Lung (tissue), 12 donors: ENCODE results near the gene PIEZO1. TPM values are rescaled to one million over a fixed set of nuclear protein-coding genes. Genes with fewer than 3 reads are reported as not detected.

Experiments
- ATAC-seq: fragments of 200-7000 bp; cut with Tn5 transposase; one replicate; pipeline ENCODE4 v1.9.1; 2020; ENCODE audit warnings: moderate number of reproducible peaks; ENCODE audit not compliant: insufficient read depth, low FRiP score
- DNase-seq, 3 donors: peaks; one replicate each; pipeline ENCODE4 v3.0.0-alpha.2; 2013 to 2017
- H3K27ac ChIP-seq, 2 donors: one replicate each; pipeline ENCODE4 v1.5.1; 2013; ENCODE audit warnings: mild to moderate bottlenecking in 2 of 2, moderate library complexity in 2 of 2, control low read depth in 1 of 2, inconsistent platforms in 1 of 2, low read depth in 1 of 2, low read length in 1 of 2
- H3K27me3 ChIP-seq, 3 donors: one replicate each; pipeline ENCODE4 v1.5.1; 2013; ENCODE audit warnings: low read length in 2 of 3; ENCODE audit not compliant: control insufficient read depth in 3 of 3, insufficient read depth in 3 of 3
- H3K36me3 ChIP-seq, 4 donors: one replicate each; pipeline ENCODE4 v1.5.1; 2013; ENCODE audit warnings: low read length in 4 of 4, mild to moderate bottlenecking in 1 of 4, moderate library complexity in 1 of 4; ENCODE audit not compliant: control insufficient read depth in 4 of 4, insufficient read depth in 4 of 4
- H3K4me1 ChIP-seq, 5 donors: one replicate each; pipeline ENCODE4 v1.5.1; 2013; ENCODE audit warnings: low read length in 5 of 5, mild to moderate bottlenecking in 2 of 5, moderate library complexity in 1 of 5; ENCODE audit not compliant: control insufficient read depth in 5 of 5, insufficient read depth in 5 of 5
- H3K4me3 ChIP-seq: one replicate; pipeline ENCODE4 v1.5.1; 2013; ENCODE audit warnings: mild to moderate bottlenecking, control low read depth, moderate library complexity
- H3K9ac ChIP-seq, 2 donors: one replicate each; pipeline ENCODE4 v1.5.1; 2013; ENCODE audit warnings: low read length in 2 of 2, control low read depth in 1 of 2; ENCODE audit not compliant: insufficient read depth in 1 of 2
- H3K9me3 ChIP-seq, 4 donors: one replicate each; pipeline ENCODE4 v1.5.1; 2013; ENCODE audit warnings: low read length in 3 of 4, mild to moderate bottlenecking in 1 of 4, moderate library complexity in 1 of 4; ENCODE audit not compliant: control insufficient read depth in 4 of 4, insufficient read depth in 3 of 4
- WGBS, 2 donors: extraction: QIAGEN DNeasy Blood & Tissue Kit; methylation state at CpG; one replicate each; pipeline ENCODE4 v1.1.7; 2013; 5-methylcytosine and 5-hydroxymethylcytosine counted together
- polyA plus RNA-seq, 2 donors: library from polyadenylated mRNA; stranded (reverse); fragments of 200-250 nt; gene quantifications; one replicate each; pipeline ENCODE4 v1.2.1, GENCODE V29; 2013
- total RNA-seq, 2 donors: library from RNA; depleted of rRNA in 1 of 2; stranded (reverse); fragments of >200 nt in 1 of 2; gene quantifications; one replicate each; pipeline ENCODE4 v1.2.1, GENCODE V29; 2014 to 2021
- TF ChIP-seq, protein P1 (sequence below): IDR thresholded peaks from 2 replicates; pipeline ENCODE4 v1.5.1; 2012; ENCODE audit warnings: mild to moderate bottlenecking; ENCODE audit errors: control extremely low read depth, extremely low read depth
- donor health status: control.
- donor health status: control.
- donor health status: Bipolar disorder and iron deficiency.
- donor health status: healthy.
- donor health status: DM: yes; HTN: yes; CAD: no.

Gene PIEZO1
- total and polyA plus RNA-seq, 4 donors, result 113 to 207 (median 190) TPM

DNA sequence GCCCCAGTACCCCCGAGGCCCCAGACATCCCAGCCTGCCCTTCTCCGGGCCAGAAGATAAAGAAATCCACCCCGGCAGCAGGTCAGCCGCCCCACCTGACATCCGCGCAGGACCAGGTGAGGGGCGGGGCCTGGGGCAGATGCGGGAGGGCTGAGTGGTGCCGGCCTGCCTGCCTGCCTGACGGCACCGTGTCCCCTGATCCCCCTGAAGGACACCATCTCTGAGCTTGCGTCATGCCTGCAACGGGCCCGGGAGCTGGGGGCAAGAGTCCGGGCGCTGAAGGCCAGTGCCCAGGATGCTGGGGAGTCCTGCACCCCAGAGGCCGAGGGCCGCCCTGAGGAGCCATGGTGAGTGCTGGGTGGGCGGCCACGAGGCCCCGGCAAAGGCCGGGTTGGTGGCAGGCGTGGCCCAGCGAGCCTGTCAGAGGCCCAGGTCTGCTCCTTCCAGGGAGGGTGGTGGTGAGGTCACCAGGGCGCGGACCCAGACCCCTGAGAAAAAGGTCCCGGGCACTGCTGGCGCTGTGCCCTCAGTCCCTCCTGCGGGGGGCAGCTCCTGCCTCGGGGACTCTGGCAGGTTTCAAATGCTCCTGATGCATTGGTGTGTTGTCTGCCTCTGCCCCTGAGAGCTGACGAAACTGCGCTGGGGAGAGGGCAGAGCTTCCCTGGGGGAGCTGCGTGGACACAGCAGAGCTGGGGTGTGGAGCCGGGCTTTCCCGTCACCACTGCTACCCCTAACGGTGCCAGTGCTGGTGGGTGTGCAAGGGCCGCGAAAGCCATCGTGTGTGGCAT lies 19.7 kb upstream of the PIEZO1 start:
- no peaks in the 10 kb centered on the region for H3K27me3 ChIP-seq
- peaks cover 0 to 18% (median 0%) of the 10 kb centered on the region in 5 donors for H3K4me1 ChIP-seq
- TF ChIP-seq, protein P1, sequence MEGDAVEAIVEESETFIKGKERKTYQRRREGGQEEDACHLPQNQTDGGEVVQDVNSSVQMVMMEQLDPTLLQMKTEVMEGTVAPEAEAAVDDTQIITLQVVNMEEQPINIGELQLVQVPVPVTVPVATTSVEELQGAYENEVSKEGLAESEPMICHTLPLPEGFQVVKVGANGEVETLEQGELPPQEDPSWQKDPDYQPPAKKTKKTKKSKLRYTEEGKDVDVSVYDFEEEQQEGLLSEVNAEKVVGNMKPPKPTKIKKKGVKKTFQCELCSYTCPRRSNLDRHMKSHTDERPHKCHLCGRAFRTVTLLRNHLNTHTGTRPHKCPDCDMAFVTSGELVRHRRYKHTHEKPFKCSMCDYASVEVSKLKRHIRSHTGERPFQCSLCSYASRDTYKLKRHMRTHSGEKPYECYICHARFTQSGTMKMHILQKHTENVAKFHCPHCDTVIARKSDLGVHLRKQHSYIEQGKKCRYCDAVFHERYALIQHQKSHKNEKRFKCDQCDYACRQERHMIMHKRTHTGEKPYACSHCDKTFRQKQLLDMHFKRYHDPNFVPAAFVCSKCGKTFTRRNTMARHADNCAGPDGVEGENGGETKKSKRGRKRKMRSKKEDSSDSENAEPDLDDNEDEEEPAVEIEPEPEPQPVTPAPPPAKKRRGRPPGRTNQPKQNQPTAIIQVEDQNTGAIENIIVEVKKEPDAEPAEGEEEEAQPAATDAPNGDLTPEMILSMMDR, result no peak
- H3K9me3 ChIP-seq, result no peaks in the 10 kb centered on the region
- H3K4me3 ChIP-seq, result no peak overlapping the region
- H3K27ac ChIP-seq, result no peak overlapping the region
- 31% methylated on average over 35 to 39 of the region's 39 CpGs for WGBS, 2 donors
- H3K36me3 ChIP-seq, result peaks cover 0 to 12% (median 8%) of the 10 kb centered on the region in 4 donors
- ATAC-seq, result no peak
- H3K9ac ChIP-seq, result no peak overlapping the region
- DNase-seq, result no peak

DNA sequence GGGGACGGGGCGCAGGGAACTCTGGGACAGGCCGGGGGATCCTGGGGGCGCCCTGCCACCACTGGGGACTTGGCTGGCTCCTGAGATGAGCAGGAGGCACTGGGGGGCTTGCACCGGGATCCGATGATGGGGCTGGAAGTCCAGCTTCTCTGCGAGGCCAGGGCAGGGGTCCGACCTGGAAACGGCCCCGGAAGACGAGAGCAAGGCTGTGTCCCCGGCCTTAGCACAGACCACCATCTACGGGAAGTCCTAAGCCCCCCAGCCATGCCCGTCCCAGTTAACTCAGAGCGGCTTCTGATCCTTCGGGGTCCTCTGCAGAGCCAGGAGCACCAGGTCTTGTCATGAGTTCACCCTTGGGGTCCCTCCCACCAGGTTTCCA lies 19.1 kb upstream of the PIEZO1 start:
- TF ChIP-seq, protein P1, result no peak
- DNase-seq, result no peak
- H3K36me3 ChIP-seq, result peaks cover 0 to 7% (median 5%) of the 10 kb centered on the region in 4 donors
- WGBS, 2 donors, result 2 to 5% methylated on average over 10 to 16 of the region's 16 CpGs
- no peak overlapping the region for H3K9ac ChIP-seq
- H3K4me3 ChIP-seq, result no peak overlapping the region
- no peak for ATAC-seq
- no peaks in the 10 kb centered on the region for H3K9me3 ChIP-seq
- no peak overlapping the region for H3K27ac ChIP-seq
- H3K27me3 ChIP-seq, result no peaks in the 10 kb centered on the region
- H3K4me1 ChIP-seq, result peaks cover 0 to 17% (median 0%) of the 10 kb centered on the region in 5 donors

DNA sequence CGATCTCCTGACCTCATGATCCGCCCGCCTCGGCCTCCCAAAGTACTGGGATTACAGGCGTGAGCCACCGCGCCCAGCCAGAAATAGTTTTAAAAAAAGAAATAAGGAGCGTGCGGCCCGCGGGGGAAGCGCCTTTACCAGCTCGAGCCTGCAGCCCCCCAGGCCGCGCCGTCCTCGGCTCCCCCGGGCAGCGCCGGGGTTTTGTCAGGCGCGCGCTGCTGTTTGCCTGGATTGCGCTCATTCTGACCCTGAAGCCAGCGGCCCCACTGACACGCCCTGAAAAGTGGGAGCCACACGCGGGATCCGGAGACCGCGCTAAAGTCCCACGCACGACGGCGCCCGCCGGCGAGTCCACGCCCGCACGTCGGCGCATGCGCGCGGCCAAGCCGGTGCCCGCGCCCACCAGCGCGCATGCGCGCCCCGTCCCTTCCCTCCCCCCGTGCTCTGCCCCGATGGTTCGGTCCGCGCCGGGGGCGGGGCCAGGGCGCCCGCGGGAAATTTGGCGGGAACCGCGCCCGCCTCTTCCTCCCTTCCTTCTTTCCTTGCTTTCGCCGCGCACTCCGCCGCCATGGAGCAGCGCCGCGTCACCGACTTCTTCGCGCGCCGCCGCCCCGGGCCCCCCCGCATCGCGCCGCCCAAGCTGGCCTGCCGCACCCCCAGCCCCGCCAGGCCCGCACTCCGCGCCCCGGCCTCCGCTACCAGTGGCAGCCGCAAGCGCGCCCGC lies 18.4 kb upstream of the PIEZO1 start, which contains the start of gene CDT1:
Gene CDT1 (plus strand): TSS at position 526 of the 724 bp plus-strand sequence. CDS start 43 bp downstream, at position 569.
- no peaks in the 10 kb centered on the region for H3K9me3 ChIP-seq
- TF ChIP-seq, protein P1, result no peak
- H3K4me3 ChIP-seq, result peak within 1 kb of the TSS; percentile 54
- H3K27me3 ChIP-seq, result no peaks in the 10 kb centered on the region
- DNase-seq (peak; percentile 88 to 90 (median 90)), ATAC-seq (peak; percentile 75)
- H3K4me1 ChIP-seq, result peaks cover 0 to 17% (median 0%) of the 10 kb centered on the region in 5 donors
- 0 to 1% methylated on average over 56 to 97 of the region's 98 CpGs for WGBS, 2 donors
- H3K27ac ChIP-seq, result peak within 1 kb of the TSS; percentile 62 to 84
- peaks cover 0 to 7% (median 4%) of the 10 kb centered on the region in 4 donors for H3K36me3 ChIP-seq
- no peak within 1 kb of the TSS for H3K9ac ChIP-seq
